ENCODE data around the gene PRDM8. TPM values are rescaled to one million over a fixed set of nuclear protein-coding genes. Genes with fewer than 3 reads are reported as not detected.

Gene PRDM8
- polyA plus RNA-seq (2013, experiment 1 of 2) = 0.08 TPM
- 0.01 TPM for polyA plus RNA-seq (2013, experiment 2 of 2)

DNA sequence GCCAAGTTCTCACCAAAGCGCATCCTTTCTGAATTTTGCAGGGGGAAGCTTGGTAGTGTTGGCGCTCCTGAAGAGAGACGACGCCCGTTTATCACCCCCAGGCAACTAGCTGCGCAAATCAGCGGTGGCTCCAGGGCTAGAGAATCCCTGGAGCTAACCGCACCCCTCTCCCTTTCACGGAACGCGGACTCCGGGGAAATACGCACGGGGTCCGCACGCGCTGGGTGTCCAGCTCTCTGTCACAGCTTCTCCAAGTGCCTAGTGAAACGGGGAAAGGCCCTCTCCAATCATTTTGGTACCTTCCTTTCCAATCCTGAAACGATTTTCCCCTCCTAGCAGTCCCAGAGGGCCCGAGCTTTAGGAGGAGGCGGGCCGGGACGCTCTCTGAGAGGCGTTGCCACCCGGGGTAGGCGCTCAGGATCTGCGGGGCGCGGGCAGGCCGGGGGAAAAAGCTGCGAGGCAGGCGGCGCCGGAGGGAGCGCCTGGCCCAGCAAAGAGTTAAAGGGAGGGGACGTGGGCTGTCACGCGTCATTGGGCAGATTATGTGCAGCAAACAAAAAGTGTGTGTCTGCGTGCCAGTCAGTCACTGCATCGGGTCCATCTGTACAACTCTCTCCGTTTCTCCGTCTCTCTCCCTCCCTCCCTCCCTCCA lies at the start of gene PRDM8:
TSS of gene PRDM8 (plus strand) at position 582 of the 652 bp plus-strand sequence. CDS start 2,578 bp downstream, outside the sequence.
- H2BK120ac ChIP-seq (ENCODE audit: low read depth, low read length) = no peak within 1 kb of the TSS
- no peak within 1 kb of the TSS for H2BK15ac ChIP-seq (replicated peaks; ENCODE audit: low read depth)
- no CpG with 5 or more reads among the region's 42 CpGs for WGBS (ENCODE audit: extremely low coverage, insufficient coverage, low lambda C conversion rate)
- peaks cover 67% of the 10 kb centered on the region for H3K27me3 ChIP-seq (ENCODE audit: insufficient read depth, low read length, poor library complexity)
- H2BK5ac ChIP-seq (ENCODE audit: low read length) = no peak within 1 kb of the TSS
- no peak within 1 kb of the TSS for H3K18ac ChIP-seq (ENCODE audit: low read length)
- H2AK5ac ChIP-seq (ENCODE audit: low read length) = no peak within 1 kb of the TSS
- peak within 1 kb of the TSS; percentile 59 for H3K4me2 ChIP-seq (ENCODE audit: low read length)
- no peak within 1 kb of the TSS for H3K4me3 ChIP-seq (ENCODE audit: low read length)
- no peak within 1 kb of the TSS for H4K8ac ChIP-seq (ENCODE audit: low read depth, low read length)
- H4K5ac ChIP-seq (ENCODE audit: low read length) = no peak within 1 kb of the TSS
- H3K56ac ChIP-seq (ENCODE audit: low read length) = peak within 1 kb of the TSS; percentile 2
- H3K23ac ChIP-seq (ENCODE audit: low read length) = no peak within 1 kb of the TSS
- H3K27ac ChIP-seq (ENCODE audit: low read depth, low read length) = no peak within 1 kb of the TSS
- H3K79me2 ChIP-seq (ENCODE audit: control insufficient read depth, insufficient read depth, low read length) = no peaks in the 10 kb centered on the region
- H3K4ac ChIP-seq (ENCODE audit: low read depth, low read length) = no peak within 1 kb of the TSS
- no peak within 1 kb of the TSS for H3K9ac ChIP-seq (ENCODE audit: low read length)
- peak; percentile 35 for DNase-seq
- no peaks in the 10 kb centered on the region for H3K36me3 ChIP-seq (ENCODE audit: control insufficient read depth, insufficient read depth, low read length)
- peaks cover 9% of the 10 kb centered on the region for H3K4me1 ChIP-seq (ENCODE audit: control insufficient read depth, low read depth, low read length)
- H3K79me1 ChIP-seq (ENCODE audit: low read length) = no peaks in the 10 kb centered on the region

DNA sequence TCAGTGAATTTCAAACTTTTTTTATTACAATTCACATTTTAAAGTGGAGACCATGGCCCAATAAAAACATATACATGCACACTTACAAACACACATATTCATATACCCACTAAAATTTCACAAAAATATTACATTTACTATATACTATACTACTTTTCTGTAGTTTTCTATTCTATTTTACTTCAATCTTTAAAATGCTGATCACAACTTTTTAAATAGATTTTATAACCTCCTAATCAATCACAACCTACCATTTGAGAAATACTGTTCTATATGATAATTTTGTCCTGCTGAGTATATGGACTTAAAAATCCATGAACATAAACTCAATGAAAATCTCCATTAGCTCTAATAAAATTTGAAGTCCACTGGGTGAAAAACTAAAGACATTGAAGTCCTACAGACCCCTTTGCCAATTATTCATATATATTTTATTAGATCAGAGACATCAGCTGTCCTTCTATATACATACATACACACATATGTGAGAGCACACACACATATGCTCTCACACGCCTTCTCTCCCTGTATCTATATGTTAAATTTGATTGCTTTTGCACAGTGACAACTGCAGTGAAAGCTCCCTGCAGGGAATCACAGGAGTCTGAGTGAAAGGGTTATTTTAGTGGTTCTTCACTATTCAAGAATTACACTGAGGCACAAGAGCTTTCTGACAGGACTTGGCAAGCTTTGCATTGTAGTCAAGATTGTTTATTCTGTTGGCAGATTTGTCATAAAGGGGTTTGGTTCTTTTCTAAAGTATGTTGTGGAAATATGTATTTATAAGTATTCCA lies 46.7 kb upstream of the PRDM8 start:
- Histone ChIP-seq H2AK5ac (ENCODE audit: low read length) (no peak overlapping the region), H3K4me2 (ENCODE audit: low read length) (no peak overlapping the region), H3K4ac (ENCODE audit: low read depth, low read length) (no peak overlapping the region), H3K4me3 (ENCODE audit: low read length) (no peak overlapping the region), H3K36me3 (ENCODE audit: control insufficient read depth, insufficient read depth, low read length) (no peaks in the 10 kb centered on the region), H4K8ac (ENCODE audit: low read depth, low read length) (no peak overlapping the region), H3K27ac (ENCODE audit: low read depth, low read length) (no peak overlapping the region), H3K79me2 (ENCODE audit: control insufficient read depth, insufficient read depth, low read length) (no peaks in the 10 kb centered on the region), H3K18ac (ENCODE audit: low read length) (no peak overlapping the region), H4K5ac (ENCODE audit: low read length) (no peak overlapping the region), H2BK5ac (ENCODE audit: low read length) (no peak overlapping the region), H2BK15ac (replicated peaks; ENCODE audit: low read depth) (no peak overlapping the region), H3K9ac (ENCODE audit: low read length) (no peak overlapping the region), H2BK120ac (ENCODE audit: low read depth, low read length) (no peak overlapping the region), H3K56ac (ENCODE audit: low read length) (no peak overlapping the region), H3K23ac (ENCODE audit: low read length) (no peak overlapping the region), H3K27me3 (ENCODE audit: insufficient read depth, low read length, poor library complexity) (no peaks in the 10 kb centered on the region), H3K79me1 (ENCODE audit: low read length) (no peaks in the 10 kb centered on the region), H3K4me1 (ENCODE audit: control insufficient read depth, low read depth, low read length) (no peaks in the 10 kb centered on the region)
- no CpG with 5 or more reads among the region's 1 CpG for WGBS (ENCODE audit: extremely low coverage, insufficient coverage, low lambda C conversion rate)
- DNase-seq = no peak

DNA sequence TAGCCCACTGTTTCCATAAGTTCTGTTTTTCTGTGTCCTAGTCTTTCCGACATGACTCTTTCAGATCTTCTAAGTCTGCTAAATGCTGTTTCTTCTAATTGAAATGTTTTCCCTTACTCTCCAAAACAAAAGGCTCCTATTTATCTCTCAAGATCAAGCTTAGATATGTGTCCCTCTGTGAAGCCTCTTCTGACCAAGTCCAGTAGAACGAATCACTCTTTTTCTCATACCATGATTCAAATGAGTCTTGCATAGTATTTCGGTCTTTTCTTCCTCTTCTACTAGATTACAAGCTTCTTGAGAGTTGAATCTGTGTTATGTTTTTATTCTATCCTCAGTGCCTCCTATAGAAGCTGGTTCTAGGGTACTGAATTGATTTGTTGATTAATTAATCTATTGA lies 45.3 kb upstream of the PRDM8 start:
- no peaks in the 10 kb centered on the region for H3K36me3 ChIP-seq (ENCODE audit: control insufficient read depth, insufficient read depth, low read length)
- H3K4me1 ChIP-seq (ENCODE audit: control insufficient read depth, low read depth, low read length) = no peaks in the 10 kb centered on the region
- no peak overlapping the region for H3K27ac ChIP-seq (ENCODE audit: low read depth, low read length)
- H3K18ac ChIP-seq (ENCODE audit: low read length) = no peak overlapping the region
- H3K56ac ChIP-seq (ENCODE audit: low read length) = no peak overlapping the region
- no peak overlapping the region for H3K9ac ChIP-seq (ENCODE audit: low read length)
- H2BK5ac ChIP-seq (ENCODE audit: low read length) = no peak overlapping the region
- H2BK15ac ChIP-seq (replicated peaks; ENCODE audit: low read depth) = no peak overlapping the region
- no peak overlapping the region for H3K4me2 ChIP-seq (ENCODE audit: low read length)
- no CpG with 5 or more reads among the region's 3 CpGs for WGBS (ENCODE audit: extremely low coverage, insufficient coverage, low lambda C conversion rate)
- no peak overlapping the region for H4K5ac ChIP-seq (ENCODE audit: low read length)
- H3K79me2 ChIP-seq (ENCODE audit: control insufficient read depth, insufficient read depth, low read length) = no peaks in the 10 kb centered on the region
- no peak overlapping the region for H3K4me3 ChIP-seq (ENCODE audit: low read length)
- no peak overlapping the region for H2BK120ac ChIP-seq (ENCODE audit: low read depth, low read length)
- no peaks in the 10 kb centered on the region for H3K79me1 ChIP-seq (ENCODE audit: low read length)
- no peak overlapping the region for H3K23ac ChIP-seq (ENCODE audit: low read length)
- no peak for DNase-seq
- H2AK5ac ChIP-seq (ENCODE audit: low read length) = no peak overlapping the region
- H4K8ac ChIP-seq (ENCODE audit: low read depth, low read length) = no peak overlapping the region
- no peak overlapping the region for H3K4ac ChIP-seq (ENCODE audit: low read depth, low read length)
- H3K27me3 ChIP-seq (ENCODE audit: insufficient read depth, low read length, poor library complexity) = no peaks in the 10 kb centered on the region

DNA sequence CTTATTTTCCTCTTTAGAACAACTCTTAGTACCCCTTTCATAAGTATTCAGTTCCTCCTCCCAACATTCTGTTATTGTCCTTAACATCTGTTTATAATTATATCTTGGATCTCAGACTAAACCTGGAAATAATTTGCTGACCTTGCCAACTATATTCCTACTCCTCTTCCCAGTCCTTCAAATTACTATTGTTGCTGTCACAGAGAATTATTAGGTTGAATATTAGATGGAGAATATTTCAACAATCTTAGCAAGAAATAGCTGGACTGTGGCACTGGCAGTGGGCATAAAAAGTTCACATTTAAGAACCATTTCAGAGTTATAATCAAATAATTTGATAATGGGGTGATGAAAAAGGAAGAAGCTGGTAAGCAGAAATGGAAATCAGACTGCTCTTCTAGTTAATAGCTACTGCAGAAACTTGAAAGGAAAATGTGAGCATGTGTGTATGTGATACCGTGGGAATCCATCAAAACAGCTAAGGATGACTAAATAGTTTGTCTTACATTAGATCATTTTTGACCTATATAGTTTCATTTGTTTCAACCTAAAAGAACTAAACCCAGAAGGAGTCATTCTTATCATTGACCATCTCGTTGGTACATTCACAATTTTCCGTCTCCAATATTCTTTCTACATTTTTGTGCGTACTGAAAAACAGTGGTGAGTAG lies 43.3 kb upstream of the PRDM8 start:
- H3K27ac ChIP-seq (ENCODE audit: low read depth, low read length) = no peak overlapping the region
- WGBS (ENCODE audit: extremely low coverage, insufficient coverage, low lambda C conversion rate) = no CpG with 5 or more reads among the region's 4 CpGs

DNA sequence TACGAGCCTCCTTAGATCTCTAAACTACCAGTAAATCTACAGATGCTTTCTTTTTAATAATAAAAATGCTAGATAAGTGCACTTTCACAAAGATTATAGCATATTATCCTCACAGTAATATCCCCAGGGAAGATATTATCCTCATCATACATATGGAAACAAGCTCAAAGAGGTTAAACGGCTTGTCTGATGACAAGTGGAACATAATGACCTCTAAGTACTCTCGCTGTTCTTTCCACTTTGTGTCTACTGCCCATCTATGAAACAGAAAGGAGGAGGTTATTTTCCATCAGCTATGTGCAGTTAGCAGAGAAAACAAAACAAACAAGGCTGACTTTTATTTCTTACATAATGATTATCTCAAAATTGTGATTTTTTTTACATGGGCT lies 42.8 kb upstream of the PRDM8 start:
- Histone ChIP-seq H3K36me3 (ENCODE audit: control insufficient read depth, insufficient read depth, low read length) (no peaks in the 10 kb centered on the region), H4K8ac (ENCODE audit: low read depth, low read length) (no peak overlapping the region), H3K4me2 (ENCODE audit: low read length) (no peak overlapping the region), H3K27me3 (ENCODE audit: insufficient read depth, low read length, poor library complexity) (no peaks in the 10 kb centered on the region), H3K9ac (ENCODE audit: low read length) (no peak overlapping the region), H2BK120ac (ENCODE audit: low read depth, low read length) (no peak overlapping the region), H3K4ac (ENCODE audit: low read depth, low read length) (no peak overlapping the region), H3K23ac (ENCODE audit: low read length) (no peak overlapping the region), H2AK5ac (ENCODE audit: low read length) (no peak overlapping the region), H2BK15ac (replicated peaks; ENCODE audit: low read depth) (no peak overlapping the region), H3K79me2 (ENCODE audit: control insufficient read depth, insufficient read depth, low read length) (no peaks in the 10 kb centered on the region), H3K56ac (ENCODE audit: low read length) (no peak overlapping the region), H3K18ac (ENCODE audit: low read length) (no peak overlapping the region), H3K27ac (ENCODE audit: low read depth, low read length) (no peak overlapping the region), H3K4me1 (ENCODE audit: control insufficient read depth, low read depth, low read length) (no peaks in the 10 kb centered on the region), H4K5ac (ENCODE audit: low read length) (no peak overlapping the region), H3K4me3 (ENCODE audit: low read length) (no peak overlapping the region), H2BK5ac (ENCODE audit: low read length) (no peak overlapping the region), H3K79me1 (ENCODE audit: low read length) (no peaks in the 10 kb centered on the region)
- no CpG with 5 or more reads among the region's 3 CpGs for WGBS (ENCODE audit: extremely low coverage, insufficient coverage, low lambda C conversion rate)
- DNase-seq = no peak

More for the DNA sequence above, 43.3 kb upstream of the PRDM8 start:
- Histone ChIP-seq H4K5ac (ENCODE audit: low read length) (no peak overlapping the region), H3K79me1 (ENCODE audit: low read length) (no peaks in the 10 kb centered on the region), H3K4ac (ENCODE audit: low read depth, low read length) (no peak overlapping the region), H2BK5ac (ENCODE audit: low read length) (no peak overlapping the region), H4K8ac (ENCODE audit: low read depth, low read length) (no peak overlapping the region), H3K56ac (ENCODE audit: low read length) (no peak overlapping the region), H3K4me3 (ENCODE audit: low read length) (no peak overlapping the region), H3K9ac (ENCODE audit: low read length) (no peak overlapping the region), H2BK15ac (replicated peaks; ENCODE audit: low read depth) (no peak overlapping the region), H3K4me1 (ENCODE audit: control insufficient read depth, low read depth, low read length) (no peaks in the 10 kb centered on the region), H3K23ac (ENCODE audit: low read length) (no peak overlapping the region), H3K27me3 (ENCODE audit: insufficient read depth, low read length, poor library complexity) (no peaks in the 10 kb centered on the region), H3K4me2 (ENCODE audit: low read length) (no peak overlapping the region), H2BK120ac (ENCODE audit: low read depth, low read length) (no peak overlapping the region), H2AK5ac (ENCODE audit: low read length) (no peak overlapping the region), H3K36me3 (ENCODE audit: control insufficient read depth, insufficient read depth, low read length) (no peaks in the 10 kb centered on the region), H3K79me2 (ENCODE audit: control insufficient read depth, insufficient read depth, low read length) (no peaks in the 10 kb centered on the region), H3K18ac (ENCODE audit: low read length) (no peak overlapping the region)
- no peak for DNase-seq

All from mesendoderm (in vitro differentiated cells).